NCI-H524 (cell line): ENCODE data around the gene NMB.

Source experiments
- DNase-seq, 2 experiments: peaks; one replicate each; lab custom pipeline; 2025; lab: John Stamatoyannopoulos, UW

The NMB gene

GRCh38 chr15:84611631-84612030 lies 46.4 kb downstream of the NMB start:
- no peak for DNase-seq

DNA sequence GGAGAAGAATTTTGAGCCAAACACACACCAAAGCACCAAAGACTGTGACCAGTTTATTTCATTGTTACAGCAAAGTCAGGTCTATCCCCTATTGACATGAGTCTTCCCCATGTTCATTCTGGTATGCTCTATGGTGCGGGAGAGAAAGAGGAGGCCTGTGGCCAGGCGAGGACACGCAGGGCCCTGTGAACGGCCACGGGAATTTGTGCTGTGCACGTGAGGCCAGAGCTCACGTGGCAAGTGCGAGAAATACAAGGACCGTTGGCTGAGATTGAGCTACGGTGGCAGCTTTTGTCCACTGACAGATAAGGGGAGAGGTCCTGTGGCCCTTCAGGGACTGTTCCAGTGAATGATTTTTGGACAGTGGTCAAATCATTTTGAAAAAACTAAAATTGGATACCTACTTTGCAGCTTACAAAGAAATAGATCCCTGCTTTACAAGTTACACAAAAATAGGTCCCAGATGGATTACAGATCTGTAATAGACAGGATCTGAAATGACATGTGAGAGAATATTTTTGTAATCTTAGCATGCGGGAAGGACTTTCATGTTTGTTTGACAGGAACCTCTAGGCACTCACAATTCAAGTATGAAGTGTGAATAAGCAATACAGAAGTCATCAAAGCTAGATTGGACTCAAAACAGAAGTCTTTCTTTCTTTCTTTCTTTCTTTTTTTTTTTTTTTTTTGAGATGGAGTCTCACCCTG lies 48.0 kb downstream of the NMB start:
- DNase-seq: no peak

DNA sequence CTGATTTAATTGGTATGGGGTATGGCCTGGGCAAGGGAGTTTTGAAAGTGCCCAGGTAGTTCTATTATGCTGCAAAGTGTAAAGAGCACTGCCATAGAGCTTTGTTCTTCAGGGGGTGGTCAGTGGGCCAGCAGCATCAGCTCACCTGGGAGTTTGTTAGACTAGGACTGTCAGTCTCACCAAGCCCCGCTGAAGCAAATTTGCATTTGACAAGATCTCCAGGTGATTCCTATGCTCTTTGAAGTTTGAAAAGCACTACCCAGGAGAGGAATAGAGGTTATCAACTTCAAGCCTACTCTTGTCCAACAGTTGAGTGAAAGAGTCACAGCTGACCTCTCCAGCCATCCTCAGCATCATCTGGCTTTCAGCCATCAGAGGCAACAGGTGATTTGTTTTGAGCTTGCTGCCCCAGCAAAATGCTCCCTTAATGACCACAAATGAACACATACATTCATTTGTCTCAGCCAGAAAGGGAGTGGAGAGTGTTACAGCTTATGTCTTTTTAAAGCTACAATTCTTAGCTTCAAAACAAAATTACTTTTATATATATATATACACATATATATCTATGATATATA lies 49.2 kb downstream of the NMB start:
- DNase-seq: no peak

- no peak for DNase-seq
These were observed 51.3 kb downstream of the NMB start for GRCh38 chr15:84606653-84607120.

- no peak for DNase-seq
These were observed 52.5 kb downstream of the NMB start for GRCh38 chr15:84605554-84605882.
